ENCODE measurements around the gene TDRD12. TPM values are rescaled to one million over a fixed set of nuclear protein-coding genes. Genes with fewer than 3 reads are reported as not detected.
A peak's percentile ranks its signal among the peaks of the same experiment; 100 is the strongest.
"Not testable (repeated sequence)": the region's sequence is repeated elsewhere in the genome, so short reads cannot be mapped to it uniquely, and the experiment has no call there.

The TDRD12 gene
- total RNA-seq, 1 donor from 2014 or later: 0.18 TPM

DNA sequence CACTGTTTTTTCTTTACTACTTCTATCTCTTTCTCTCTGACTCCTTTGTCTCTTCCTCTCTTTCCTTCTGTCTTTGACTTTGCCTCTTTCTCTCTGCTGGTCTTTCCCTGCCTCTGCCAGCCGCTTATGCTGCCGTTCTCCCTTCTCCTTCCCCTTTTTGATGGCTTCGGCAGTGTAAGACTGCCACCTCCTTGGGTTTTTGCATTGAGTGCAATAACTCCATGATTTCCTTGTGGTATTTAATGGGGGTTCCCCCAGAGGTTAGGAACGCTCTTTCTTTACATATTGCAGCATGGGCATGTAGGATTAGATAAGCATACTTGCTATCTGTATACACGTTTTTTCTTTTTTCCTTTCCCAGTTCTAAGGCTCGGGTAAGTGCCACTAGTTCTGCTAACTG lies 24.1 kb upstream of the TDRD12 start:
- Mint-ChIP-seq H3K4me1 (ENCODE audit: low read depth) (peaks cover 54% of the 10 kb centered on the region), H3K36me3 (ENCODE audit: low read depth) (peaks cover 61% of the 10 kb centered on the region), H3K4me3 (peak overlapping the region; percentile 59)
- intact Hi-C loops (cut with micrococcal nuclease); H3K9me3 Mint-ChIP-seq; H3K27me3 Mint-ChIP-seq (ENCODE audit: insufficient read depth); H3K27ac Mint-ChIP-seq; DNase-seq (ENCODE audit: low spot score): not testable (repeated sequence)

GRCh38 chr19:32696771-32697170 lies 22.8 kb upstream of the TDRD12 start:
- H3K4me1 Mint-ChIP-seq (ENCODE audit: low read depth): peaks cover 45% of the 10 kb centered on the region
- H3K9me3 Mint-ChIP-seq; H3K27me3 Mint-ChIP-seq (ENCODE audit: insufficient read depth); H3K4me3 Mint-ChIP-seq; intact Hi-C loops (cut with micrococcal nuclease); H3K27ac Mint-ChIP-seq; DNase-seq (ENCODE audit: low spot score): not testable (repeated sequence)
- peaks cover 69% of the 10 kb centered on the region for H3K36me3 Mint-ChIP-seq (ENCODE audit: low read depth)

DNA sequence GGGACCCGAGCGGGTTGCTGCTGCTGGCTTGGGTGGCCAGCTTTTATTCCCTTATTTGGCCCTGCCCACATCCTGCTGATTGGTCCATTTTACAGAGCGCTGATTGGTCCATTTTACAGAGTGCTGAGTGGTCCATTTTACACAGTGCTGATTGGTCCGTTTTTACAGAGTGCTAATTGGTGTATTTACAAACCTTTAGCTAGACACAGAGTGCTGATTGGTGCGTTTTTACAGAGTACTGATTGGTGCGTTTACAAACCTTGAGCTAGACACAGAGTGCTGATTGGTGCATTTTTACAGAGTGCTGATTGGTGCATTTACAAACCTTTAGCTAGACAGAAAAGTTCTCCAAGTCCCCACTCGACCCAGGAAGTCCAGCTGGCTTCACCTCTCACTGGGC lies 19.4 kb upstream of the TDRD12 start:
- Mint-ChIP-seq H3K36me3 (ENCODE audit: low read depth) (peaks cover 70% of the 10 kb centered on the region), H3K9me3 (peaks cover 14% of the 10 kb centered on the region), H3K4me1 (ENCODE audit: low read depth) (peaks cover 21% of the 10 kb centered on the region)
- H3K27me3 Mint-ChIP-seq (ENCODE audit: insufficient read depth); H3K27ac Mint-ChIP-seq; H3K4me3 Mint-ChIP-seq; intact Hi-C loops (cut with micrococcal nuclease); DNase-seq (ENCODE audit: low spot score): not testable (repeated sequence)

- no peak for DNase-seq (ENCODE audit: low spot score)
- intact Hi-C loops (cut with micrococcal nuclease): no loop called here
- Mint-ChIP-seq H3K36me3 (ENCODE audit: low read depth) (peaks cover 68% of the 10 kb centered on the region), H3K4me3 (no peak overlapping the region), H3K27me3 (ENCODE audit: insufficient read depth) (no peaks in the 10 kb centered on the region), H3K9me3 (peaks cover 18% of the 10 kb centered on the region), H3K27ac (no peak overlapping the region), H3K4me1 (ENCODE audit: low read depth) (peaks cover 3% of the 10 kb centered on the region)
These were observed 17.6 kb upstream of the TDRD12 start for GRCh38 chr19:32702010-32702409.

- H3K4me3 Mint-ChIP-seq; H3K27ac Mint-ChIP-seq; intact Hi-C loops (cut with micrococcal nuclease); H3K4me1 Mint-ChIP-seq (ENCODE audit: low read depth); DNase-seq (ENCODE audit: low spot score); H3K27me3 Mint-ChIP-seq (ENCODE audit: insufficient read depth): not testable (repeated sequence)
- Mint-ChIP-seq H3K36me3 (ENCODE audit: low read depth) (peaks cover 59% of the 10 kb centered on the region), H3K9me3 (peaks cover 18% of the 10 kb centered on the region)
These were observed 15.6 kb upstream of the TDRD12 start for GRCh38 chr19:32704006-32704405.

- peak; percentile 20 for DNase-seq (ENCODE audit: low spot score)
- H3K27ac Mint-ChIP-seq: peak overlapping the region; percentile 49
- intact Hi-C loops (cut with micrococcal nuclease): no loop called here
These were observed 11.1 kb upstream of the TDRD12 start for GRCh38 chr19:32708457-32708856.

GRCh38 chr19:32709032-32709431 lies 10.5 kb upstream of the TDRD12 start:
- DNase-seq (ENCODE audit: low spot score): no peak
- Mint-ChIP-seq H3K4me1 (ENCODE audit: low read depth) (peaks cover 11% of the 10 kb centered on the region), H3K27ac (peak overlapping the region; percentile 66), H3K9me3 (peaks cover 9% of the 10 kb centered on the region), H3K4me3 (no peak overlapping the region), H3K36me3 (ENCODE audit: low read depth) (peaks cover 46% of the 10 kb centered on the region), H3K27me3 (ENCODE audit: insufficient read depth) (no peaks in the 10 kb centered on the region)
- intact Hi-C loops (cut with micrococcal nuclease): no loop called here

More at GRCh38 chr19:32708457-32708856, 11.1 kb upstream of the TDRD12 start:
- Mint-ChIP-seq H3K36me3 (ENCODE audit: low read depth) (peaks cover 49% of the 10 kb centered on the region), H3K4me3 (no peak overlapping the region), H3K9me3 (peaks cover 12% of the 10 kb centered on the region), H3K4me1 (ENCODE audit: low read depth) (peaks cover 11% of the 10 kb centered on the region), H3K27me3 (ENCODE audit: insufficient read depth) (no peaks in the 10 kb centered on the region)

DNA sequence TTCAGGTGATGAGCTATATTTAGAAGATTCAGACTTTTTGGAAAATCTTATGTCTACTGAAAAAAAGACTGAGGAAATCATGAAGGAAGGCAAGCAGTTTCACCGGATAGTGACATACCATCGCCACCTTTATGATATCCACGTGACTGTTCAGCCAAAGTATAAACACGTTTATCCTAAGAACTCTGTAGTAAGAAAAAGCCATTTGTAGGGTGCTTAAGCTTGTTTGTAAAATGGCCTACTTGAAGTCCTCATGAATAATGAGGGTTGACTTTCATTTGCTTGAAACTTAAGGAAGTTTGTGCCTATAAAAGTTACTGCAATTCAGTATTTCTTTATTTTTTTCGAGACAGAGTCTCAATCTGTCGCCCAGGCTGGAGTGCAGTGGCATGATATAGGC lies 7.8 kb upstream of the TDRD12 start:
- Mint-ChIP-seq H3K27ac (no peak overlapping the region), H3K36me3 (ENCODE audit: low read depth) (peaks cover 33% of the 10 kb centered on the region), H3K4me3 (no peak overlapping the region), H3K9me3 (no peaks in the 10 kb centered on the region), H3K4me1 (ENCODE audit: low read depth) (peaks cover 11% of the 10 kb centered on the region), H3K27me3 (ENCODE audit: insufficient read depth) (no peaks in the 10 kb centered on the region)
- no peak for DNase-seq (ENCODE audit: low spot score)
- intact Hi-C loops (cut with micrococcal nuclease): no loop called here

- H3K27me3 Mint-ChIP-seq (ENCODE audit: insufficient read depth); H3K9me3 Mint-ChIP-seq; H3K4me1 Mint-ChIP-seq (ENCODE audit: low read depth); intact Hi-C loops (cut with micrococcal nuclease); H3K4me3 Mint-ChIP-seq; H3K27ac Mint-ChIP-seq; DNase-seq (ENCODE audit: low spot score): not testable (repeated sequence)
- H3K36me3 Mint-ChIP-seq (ENCODE audit: low read depth): peaks cover 16% of the 10 kb centered on the region
These were observed 3.4 kb upstream of the TDRD12 start for GRCh38 chr19:32716203-32716602.

DNA sequence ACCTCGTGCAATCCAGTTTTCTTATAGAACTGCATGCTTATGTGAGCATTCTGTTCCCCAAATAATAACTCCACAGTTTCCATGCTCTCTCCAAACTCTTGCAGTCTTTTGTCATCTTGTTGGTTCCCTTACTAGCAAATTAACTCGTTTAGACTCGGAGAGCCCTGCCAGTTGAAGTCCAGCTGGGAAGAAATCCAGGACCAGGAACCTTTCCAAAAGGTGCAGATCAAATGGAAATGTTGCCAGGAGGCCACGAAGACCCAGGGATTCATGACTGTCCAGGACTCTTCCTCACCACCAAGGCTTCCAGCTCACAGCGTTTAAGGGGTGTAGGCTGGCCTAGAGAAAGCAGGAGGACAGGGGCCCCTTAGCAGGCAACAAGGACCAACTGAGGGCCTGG lies 2.1 kb upstream of the TDRD12 start:
- DNase-seq (ENCODE audit: low spot score): no peak
- Mint-ChIP-seq H3K9me3 (peaks cover 4% of the 10 kb centered on the region), H3K27ac (no peak overlapping the region), H3K27me3 (ENCODE audit: insufficient read depth) (no peaks in the 10 kb centered on the region), H3K4me3 (no peak overlapping the region), H3K4me1 (ENCODE audit: low read depth) (no peaks in the 10 kb centered on the region), H3K36me3 (ENCODE audit: low read depth) (peaks cover 19% of the 10 kb centered on the region)
- intact Hi-C loops (cut with micrococcal nuclease): no loop called here

GRCh38 chr19:32718286-32718685 lies 1.3 kb upstream of the TDRD12 start:
- DNase-seq (ENCODE audit: low spot score): no peak
- H3K9me3 Mint-ChIP-seq: peaks cover 4% of the 10 kb centered on the region
- no peak overlapping the region for H3K27ac Mint-ChIP-seq

DNA sequence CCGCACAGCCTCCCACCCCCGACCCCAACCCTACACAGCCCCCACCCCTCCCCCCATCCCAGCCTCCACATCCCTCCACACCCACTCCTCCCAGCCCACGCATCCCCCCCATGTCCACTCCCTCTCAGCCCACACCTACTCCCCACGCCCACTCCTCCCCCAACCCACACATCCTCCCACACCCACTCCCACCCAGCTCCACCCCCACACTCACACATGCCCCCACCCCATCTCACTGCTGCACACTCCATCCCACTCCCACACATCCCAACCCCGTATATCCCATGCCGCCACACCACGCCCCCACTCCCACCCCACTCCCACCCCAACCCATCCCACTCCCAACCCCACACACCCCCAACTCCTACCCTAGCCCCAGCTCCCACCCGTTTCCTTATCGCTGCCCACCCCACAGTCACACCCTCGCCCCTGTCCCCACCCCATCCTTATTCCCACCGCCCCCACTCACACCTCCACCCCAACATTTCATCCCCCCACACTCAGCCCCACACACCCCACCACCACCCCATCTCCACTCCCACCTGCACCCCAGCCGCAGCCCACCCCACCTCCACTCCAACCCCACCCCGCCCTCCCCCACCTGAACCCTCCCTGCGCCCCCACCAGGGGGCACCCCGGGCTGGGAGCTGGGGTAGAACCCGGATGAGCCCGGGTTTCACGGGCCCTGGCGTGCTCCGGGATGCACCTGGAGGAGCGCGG lies 809 bp downstream of the TDRD12 start:
- peaks cover 8% of the 10 kb centered on the region for H3K27me3 Mint-ChIP-seq (ENCODE audit: insufficient read depth)
- H3K4me3 Mint-ChIP-seq: no peak overlapping the region
- intact Hi-C loops (cut with micrococcal nuclease): no loop called here
- no peak for DNase-seq (ENCODE audit: low spot score)
- H3K4me1 Mint-ChIP-seq (ENCODE audit: low read depth): no peaks in the 10 kb centered on the region
- peaks cover 4% of the 10 kb centered on the region for H3K9me3 Mint-ChIP-seq
- no peak overlapping the region for H3K27ac Mint-ChIP-seq
- H3K36me3 Mint-ChIP-seq (ENCODE audit: low read depth): peaks cover 5% of the 10 kb centered on the region

More at GRCh38 chr19:32718286-32718685, 1.3 kb upstream of the TDRD12 start:
- peaks cover 14% of the 10 kb centered on the region for H3K36me3 Mint-ChIP-seq (ENCODE audit: low read depth)
- intact Hi-C loops (cut with micrococcal nuclease): no loop called here
- H3K27me3 Mint-ChIP-seq (ENCODE audit: insufficient read depth): no peaks in the 10 kb centered on the region
- H3K4me1 Mint-ChIP-seq (ENCODE audit: low read depth): no peaks in the 10 kb centered on the region
- no peak overlapping the region for H3K4me3 Mint-ChIP-seq

DNA sequence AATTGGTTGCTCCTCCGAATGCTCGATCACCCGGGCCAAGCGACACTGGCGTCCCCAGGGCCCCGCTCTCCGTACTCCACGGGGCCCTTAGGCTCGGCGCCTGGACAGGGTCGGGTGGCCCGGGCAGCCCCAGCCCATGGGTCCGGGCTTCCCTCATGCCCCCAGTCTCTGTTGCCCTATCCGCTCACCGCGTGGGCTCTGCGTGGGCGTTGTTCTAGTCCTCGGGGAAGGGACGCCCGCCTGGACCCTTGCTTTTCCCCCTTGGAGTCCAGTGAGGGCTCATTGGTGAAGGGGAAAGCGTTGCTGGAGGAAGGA lies 1.3 kb downstream of the TDRD12 start:
- Mint-ChIP-seq H3K4me3 (no peak overlapping the region), H3K9me3 (peaks cover 4% of the 10 kb centered on the region), H3K36me3 (ENCODE audit: low read depth) (peaks cover 5% of the 10 kb centered on the region), H3K4me1 (ENCODE audit: low read depth) (no peaks in the 10 kb centered on the region), H3K27me3 (ENCODE audit: insufficient read depth) (peaks cover 8% of the 10 kb centered on the region), H3K27ac (no peak overlapping the region)
- no peak for DNase-seq (ENCODE audit: low spot score)
- intact Hi-C loops (cut with micrococcal nuclease): no loop called here

DNA sequence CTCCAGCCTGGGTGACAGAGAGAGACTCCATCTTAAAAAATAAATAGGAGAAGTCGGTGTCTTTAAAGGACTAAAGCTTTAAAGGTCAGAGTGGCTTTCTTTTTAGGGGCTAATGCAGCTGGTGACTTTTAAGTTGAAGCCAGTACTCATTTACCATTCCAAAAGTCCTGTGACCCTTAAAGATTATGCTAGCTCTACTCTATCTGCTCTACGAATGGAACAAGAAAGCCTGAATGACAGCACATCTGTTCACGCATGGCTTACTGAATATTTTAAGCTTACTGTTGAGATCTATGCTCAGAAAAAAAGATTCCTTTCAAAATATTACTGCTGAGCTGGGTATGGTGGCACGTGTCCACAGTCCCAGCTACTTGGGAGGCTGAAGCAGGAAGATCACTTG lies 16.4 kb downstream of the TDRD12 start:
- intact Hi-C loops (cut with micrococcal nuclease): no loop called here
- Mint-ChIP-seq H3K36me3 (ENCODE audit: low read depth) (no peaks in the 10 kb centered on the region), H3K9me3 (no peaks in the 10 kb centered on the region), H3K4me1 (ENCODE audit: low read depth) (no peaks in the 10 kb centered on the region), H3K4me3 (no peak overlapping the region), H3K27ac (no peak overlapping the region), H3K27me3 (ENCODE audit: insufficient read depth) (peaks cover 9% of the 10 kb centered on the region)
- no peak for DNase-seq (ENCODE audit: low spot score)
